Measurements from ENCODE around the gene CD300LD.
"Not testable (repeated sequence)": the region's sequence is repeated elsewhere in the genome, so short reads cannot be mapped to it uniquely, and the experiment has no call there.

DNA sequence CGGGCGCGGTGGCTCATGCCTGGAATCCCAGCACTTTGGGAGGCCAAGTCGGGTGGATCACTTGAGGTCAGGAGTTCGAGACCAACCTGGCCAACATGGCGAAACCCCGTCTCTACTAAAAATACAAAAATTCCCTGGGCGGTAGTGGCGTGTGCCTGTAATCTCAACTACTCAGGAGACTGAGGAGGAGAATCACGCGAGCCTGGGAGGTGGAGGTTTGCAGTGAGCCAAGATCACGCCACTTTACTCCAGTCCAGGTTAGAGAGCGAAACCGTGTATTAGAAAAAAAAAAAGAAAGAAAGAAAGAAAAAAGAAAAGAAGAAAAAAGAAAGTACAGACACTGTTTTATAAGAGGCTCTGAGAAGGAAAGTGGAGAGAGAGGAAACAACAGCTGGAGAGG, 38.2 kb upstream of the CD300LD start:
- TF ChIP-seq GABPA (IDR thresholded peaks at IDR 0.05; ENCODE audit: low read depth); TEAD4 (IDR thresholded peaks at IDR 0.05; ENCODE audit: borderline replicate concordance, insufficient read depth); TAF1 (IDR thresholded peaks at IDR 0.05; ENCODE audit: borderline replicate concordance, low read depth, low read length); POLR2AphosphoS5 (IDR thresholded peaks at IDR 0.05; ENCODE audit: low read depth, low read length): not testable (repeated sequence)
- TF ChIP-seq, protein P1, sequence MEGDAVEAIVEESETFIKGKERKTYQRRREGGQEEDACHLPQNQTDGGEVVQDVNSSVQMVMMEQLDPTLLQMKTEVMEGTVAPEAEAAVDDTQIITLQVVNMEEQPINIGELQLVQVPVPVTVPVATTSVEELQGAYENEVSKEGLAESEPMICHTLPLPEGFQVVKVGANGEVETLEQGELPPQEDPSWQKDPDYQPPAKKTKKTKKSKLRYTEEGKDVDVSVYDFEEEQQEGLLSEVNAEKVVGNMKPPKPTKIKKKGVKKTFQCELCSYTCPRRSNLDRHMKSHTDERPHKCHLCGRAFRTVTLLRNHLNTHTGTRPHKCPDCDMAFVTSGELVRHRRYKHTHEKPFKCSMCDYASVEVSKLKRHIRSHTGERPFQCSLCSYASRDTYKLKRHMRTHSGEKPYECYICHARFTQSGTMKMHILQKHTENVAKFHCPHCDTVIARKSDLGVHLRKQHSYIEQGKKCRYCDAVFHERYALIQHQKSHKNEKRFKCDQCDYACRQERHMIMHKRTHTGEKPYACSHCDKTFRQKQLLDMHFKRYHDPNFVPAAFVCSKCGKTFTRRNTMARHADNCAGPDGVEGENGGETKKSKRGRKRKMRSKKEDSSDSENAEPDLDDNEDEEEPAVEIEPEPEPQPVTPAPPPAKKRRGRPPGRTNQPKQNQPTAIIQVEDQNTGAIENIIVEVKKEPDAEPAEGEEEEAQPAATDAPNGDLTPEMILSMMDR (IDR thresholded peaks at IDR 0.05): not testable (repeated sequence)
- TF ChIP-seq, protein P2, sequence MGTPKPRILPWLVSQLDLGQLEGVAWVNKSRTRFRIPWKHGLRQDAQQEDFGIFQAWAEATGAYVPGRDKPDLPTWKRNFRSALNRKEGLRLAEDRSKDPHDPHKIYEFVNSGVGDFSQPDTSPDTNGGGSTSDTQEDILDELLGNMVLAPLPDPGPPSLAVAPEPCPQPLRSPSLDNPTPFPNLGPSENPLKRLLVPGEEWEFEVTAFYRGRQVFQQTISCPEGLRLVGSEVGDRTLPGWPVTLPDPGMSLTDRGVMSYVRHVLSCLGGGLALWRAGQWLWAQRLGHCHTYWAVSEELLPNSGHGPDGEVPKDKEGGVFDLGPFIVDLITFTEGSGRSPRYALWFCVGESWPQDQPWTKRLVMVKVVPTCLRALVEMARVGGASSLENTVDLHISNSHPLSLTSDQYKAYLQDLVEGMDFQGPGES (IDR thresholded peaks at IDR 0.05; ENCODE audit: low read depth, low read length): not testable (repeated sequence)
